ENCODE measurements around the gene NDC1.

- TF ChIP-seq CTCF (conservative IDR thresholded peaks at IDR 0.05; ENCODE audit: low read depth, low read length) (no peak), POLR2A (IDR thresholded peaks at IDR 0.05; ENCODE audit: low read depth, low read length) (no peak), BHLHE40 (IDR thresholded peaks at IDR 0.05; ENCODE audit: low read depth, low read length) (peak; percentile 51; the same call in 1 of the 2 replicates), MAFK (IDR thresholded peaks at IDR 0.05; ENCODE audit: low read depth, low read length) (no peak), RAD21 (IDR thresholded peaks at IDR 0.05; ENCODE audit: low read length) (no peak), SMC3 (IDR thresholded peaks at IDR 0.05; ENCODE audit: low read depth, low read length) (no peak), ELK1 (IDR thresholded peaks at IDR 0.05; ENCODE audit: borderline replicate concordance, low read depth, low read length) (no peak), RCOR1 (IDR thresholded peaks at IDR 0.05; ENCODE audit: insufficient replicate concordance, low read length) (no peak)
- TF ChIP-seq, protein P1, sequence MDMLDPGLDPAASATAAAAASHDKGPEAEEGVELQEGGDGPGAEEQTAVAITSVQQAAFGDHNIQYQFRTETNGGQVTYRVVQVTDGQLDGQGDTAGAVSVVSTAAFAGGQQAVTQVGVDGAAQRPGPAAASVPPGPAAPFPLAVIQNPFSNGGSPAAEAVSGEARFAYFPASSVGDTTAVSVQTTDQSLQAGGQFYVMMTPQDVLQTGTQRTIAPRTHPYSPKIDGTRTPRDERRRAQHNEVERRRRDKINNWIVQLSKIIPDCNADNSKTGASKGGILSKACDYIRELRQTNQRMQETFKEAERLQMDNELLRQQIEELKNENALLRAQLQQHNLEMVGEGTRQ (IDR thresholded peaks at IDR 0.05; ENCODE audit: low read depth, low read length), result no peak
Measured at GRCh38 chr1:53740621-53741105, 97.4 kb downstream of the NDC1 start.

Measured in IMR-90 (cell line).